Neural progenitor cell (in vitro differentiated cells): Measurements from ENCODE around the gene PLA2G2A. TPM values are rescaled to one million over a fixed set of nuclear protein-coding genes. Genes with fewer than 3 reads are reported as not detected.

Source experiments
- DNase-seq: peaks from one replicate; pipeline ENCODE4 v3.0.0-alpha.2; 2016; ENCODE audit warnings: low spot score
- H2AFZ ChIP-seq: fragments of 200-600 bp; sonication (generic); replicated peaks from 2 replicates; pipeline ENCODE4 v1.6.1; 2016; ENCODE audit warnings: antibody characterized with exemption
- H3F3A ChIP-seq: fragments of 200-600 bp; sonication (generic); 2 replicates; pipeline ENCODE4 v1.6.1; 2016; ENCODE audit warnings: antibody characterized with exemption, low read depth
- H3K27ac ChIP-seq: fragments of 200-600 bp; sonication (generic); 2 replicates; pipeline ENCODE4 v1.5.1; 2016; ENCODE audit warnings: mild to moderate bottlenecking
- H3K27me3 ChIP-seq: fragments of 200-600 bp; sonication (generic); 2 replicates; pipeline ENCODE4 v1.6.1; 2016; ENCODE audit warnings: mild to moderate bottlenecking, moderate library complexity
- H3K36me3 ChIP-seq: fragments of 200-600 bp; sonication (generic); 2 replicates; pipeline ENCODE4 v1.5.1; 2016
- H3K4me1 ChIP-seq: fragments of 200-600 bp; sonication (generic); 2 replicates; pipeline ENCODE4 v1.6.1; 2016; ENCODE audit warnings: mixed run types
- H3K4me2 ChIP-seq: fragments of 200-600 bp; sonication (generic); 2 replicates; pipeline ENCODE4 v1.6.1; 2016
- H3K4me3 ChIP-seq: fragments of 200-600 bp; sonication (generic); 2 replicates; pipeline ENCODE4 v1.5.1; 2016
- H3K79me2 ChIP-seq: fragments of 200-600 bp; sonication (generic); 2 replicates; pipeline ENCODE4 v1.6.1; 2016; ENCODE audit warnings: low read depth
- H3K9ac ChIP-seq: fragments of 200-600 bp; sonication (generic); 2 replicates; pipeline ENCODE4 v1.6.1; 2016
- H3K9me3 ChIP-seq: fragments of 200-600 bp; sonication (generic); 2 replicates; pipeline ENCODE4 v1.5.1; 2016; ENCODE audit warnings: low read depth
- H4K20me1 ChIP-seq: fragments of 200-600 bp; sonication (generic); 2 replicates; pipeline ENCODE4 v1.6.1; 2016; ENCODE audit warnings: low read depth
- H3K27ac Mint-ChIP-seq: 3 replicates; pipeline ENCODE4 v1.8.0; 2021; ENCODE audit warnings: mixed read lengths
- H3K27me3 Mint-ChIP-seq: 2 replicates; pipeline ENCODE4 v1.8.0; 2022; ENCODE audit warnings: low read depth, mild to moderate bottlenecking, inconsistent platforms, moderate library complexity, mixed read lengths; ENCODE audit not compliant: insufficient read depth
- H3K36me3 Mint-ChIP-seq: 3 replicates; pipeline ENCODE4 v1.8.0; 2021; ENCODE audit warnings: mixed read lengths
- H3K4me1 Mint-ChIP-seq: 3 replicates; pipeline ENCODE4 v1.8.0; 2021; ENCODE audit warnings: mixed read lengths
- H3K4me3 Mint-ChIP-seq: 3 replicates; pipeline ENCODE4 v1.8.0; 2021; ENCODE audit warnings: mild to moderate bottlenecking, moderate library complexity, mixed read lengths
- H3K9me3 Mint-ChIP-seq: 3 replicates; pipeline ENCODE4 v1.8.0; 2020; ENCODE audit warnings: mixed read lengths
- CTCF ChIP-seq: fragments of 200-600 bp; sonication (generic); IDR thresholded peaks from 2 replicates; pipeline ENCODE4 v1.5.1; 2017; ENCODE audit warnings: antibody characterized with exemption, mild to moderate bottlenecking
- EZH2 ChIP-seq: fragments of 200-600 bp; sonication (generic); IDR thresholded peaks from 2 replicates; pipeline ENCODE4 v1.6.1; 2017; ENCODE audit warnings: antibody characterized with exemption, mild to moderate bottlenecking, moderate library complexity
- EZH2phosphoT487 ChIP-seq: fragments of 200-600 bp; sonication (generic); IDR thresholded peaks from 2 replicates; pipeline ENCODE4 v1.6.1; 2017; ENCODE audit warnings: antibody characterized with exemption
- total RNA-seq: library from RNA; depleted of rRNA; stranded (reverse); fragments of >200 nt; gene quantifications from 2 replicates; pipeline ENCODE4 v1.2.3, GENCODE V29; 2015; ENCODE audit warnings: low replicate concordance

Gene PLA2G2A
- total RNA-seq, 1 donor from 2014 or later = not detected

DNA sequence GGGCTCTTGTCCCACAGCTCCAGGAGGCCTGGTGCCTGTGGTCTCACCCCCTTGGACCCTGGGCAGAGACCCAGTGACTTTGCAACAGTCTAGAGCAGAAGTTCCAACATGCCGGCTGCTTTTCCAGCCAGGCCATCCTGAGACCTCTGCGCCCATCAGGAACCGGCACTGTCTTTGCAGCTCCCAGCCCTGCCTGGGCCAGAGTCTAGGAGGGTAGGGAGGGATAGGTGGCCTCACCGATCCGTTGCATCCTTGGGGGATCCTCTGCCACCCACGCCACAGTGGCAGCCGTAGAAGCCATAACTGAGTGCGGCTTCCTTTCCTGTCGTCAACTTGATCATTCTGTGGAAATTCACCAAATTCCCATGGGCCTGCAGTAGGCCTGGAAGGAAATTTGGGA is 1.3 kb downstream of the PLA2G2A start:
- no peak overlapping the region for H3K27ac Mint-ChIP-seq
- H3K27me3 ChIP-seq = no peaks in the 10 kb centered on the region
- H3F3A ChIP-seq = no peaks in the 10 kb centered on the region
- H3K36me3 ChIP-seq = no peaks in the 10 kb centered on the region
- H3K27ac ChIP-seq = no peak overlapping the region
- no peaks in the 10 kb centered on the region for H3K4me1 ChIP-seq
- no peaks in the 10 kb centered on the region for H4K20me1 ChIP-seq
- H3K27me3 Mint-ChIP-seq = no peaks in the 10 kb centered on the region
- no peak overlapping the region for H3K4me3 Mint-ChIP-seq
- no peak overlapping the region for H3K4me2 ChIP-seq
- no peaks in the 10 kb centered on the region for H3K9me3 Mint-ChIP-seq
- H3K4me1 Mint-ChIP-seq = peaks cover 5% of the 10 kb centered on the region
- no peak overlapping the region for H3K9ac ChIP-seq
- no peaks in the 10 kb centered on the region for H3K36me3 Mint-ChIP-seq
- no peak for DNase-seq
- no peak for TF ChIP-seq EZH2
- no peak for TF ChIP-seq CTCF
- H3K79me2 ChIP-seq = no peaks in the 10 kb centered on the region
- H2AFZ ChIP-seq = no peak overlapping the region
- no peaks in the 10 kb centered on the region for H3K9me3 ChIP-seq
- no peak overlapping the region for H3K4me3 ChIP-seq

- H3K36me3 Mint-ChIP-seq = no peaks in the 10 kb centered on the region
- no peak overlapping the region for H3K27ac Mint-ChIP-seq
- no peak overlapping the region for H2AFZ ChIP-seq
- no peaks in the 10 kb centered on the region for H3K36me3 ChIP-seq
- no peaks in the 10 kb centered on the region for H3K79me2 ChIP-seq
- H3K4me2 ChIP-seq = no peak overlapping the region
- no peak for TF ChIP-seq CTCF
- no peak for TF ChIP-seq EZH2
- TF ChIP-seq EZH2phosphoT487 = no peak
- no peaks in the 10 kb centered on the region for H3K27me3 Mint-ChIP-seq
- no peak overlapping the region for H3K9ac ChIP-seq
- H4K20me1 ChIP-seq = no peaks in the 10 kb centered on the region
- H3K4me1 ChIP-seq = no peaks in the 10 kb centered on the region
- no peaks in the 10 kb centered on the region for H3F3A ChIP-seq
- no peak overlapping the region for H3K27ac ChIP-seq
- no peak overlapping the region for H3K4me3 Mint-ChIP-seq
- no peak overlapping the region for H3K4me3 ChIP-seq
- no peaks in the 10 kb centered on the region for H3K27me3 ChIP-seq
- no peaks in the 10 kb centered on the region for H3K9me3 ChIP-seq
- no peak for DNase-seq
- peaks cover 5% of the 10 kb centered on the region for H3K4me1 Mint-ChIP-seq
- H3K9me3 Mint-ChIP-seq = no peaks in the 10 kb centered on the region
Observed at GRCh38 chr1:19976317-19977003, 3.0 kb downstream of the PLA2G2A start.

GRCh38 chr1:19975423-19976193 is 3.8 kb downstream of the PLA2G2A start:
- no peaks in the 10 kb centered on the region for H3K36me3 ChIP-seq
- H3K4me3 Mint-ChIP-seq = no peak overlapping the region
- H3F3A ChIP-seq = no peaks in the 10 kb centered on the region
- H4K20me1 ChIP-seq = no peaks in the 10 kb centered on the region
- no peaks in the 10 kb centered on the region for H3K9me3 Mint-ChIP-seq
- H3K4me1 ChIP-seq = no peaks in the 10 kb centered on the region
- H3K4me3 ChIP-seq = no peak overlapping the region
- no peak for TF ChIP-seq EZH2phosphoT487
- no peak overlapping the region for H2AFZ ChIP-seq
- H3K4me1 Mint-ChIP-seq = peaks cover under 1% of the 10 kb centered on the region
- no peak for DNase-seq
- H3K27ac Mint-ChIP-seq = no peak overlapping the region
- H3K27ac ChIP-seq = no peak overlapping the region
- H3K79me2 ChIP-seq = no peaks in the 10 kb centered on the region
- no peaks in the 10 kb centered on the region for H3K36me3 Mint-ChIP-seq
- H3K4me2 ChIP-seq = no peak overlapping the region
- H3K9ac ChIP-seq = no peak overlapping the region
- H3K27me3 Mint-ChIP-seq = peaks cover 2% of the 10 kb centered on the region
- no peaks in the 10 kb centered on the region for H3K27me3 ChIP-seq
- H3K9me3 ChIP-seq = no peaks in the 10 kb centered on the region
